GM06990 (cell line): Measurements from ENCODE around the gene ANKRD18B.
"Not testable (repeated sequence)": the region's sequence is repeated elsewhere in the genome, so short reads cannot be mapped to it uniquely, and the experiment has no call there.

Source experiments
- DNase-seq: peaks from one replicate; pipeline ENCODE4 v3.0.0-alpha.2; 2011; ENCODE audit not compliant: insufficient read length; ENCODE audit errors: extremely low read depth
- H3K27me3 ChIP-seq: replicated peaks from 2 replicates; pipeline ENCODE4 v1.6.0; 2011; ENCODE audit warnings: low read length; ENCODE audit not compliant: control insufficient read depth, insufficient read depth
- H3K36me3 ChIP-seq: 2 replicates; pipeline ENCODE4 v1.5.1; 2011; ENCODE audit warnings: low read length; ENCODE audit not compliant: control insufficient read depth, insufficient read depth
- H3K4me3 ChIP-seq: replicated peaks from 2 replicates; pipeline ENCODE4 v1.5.1; 2011; ENCODE audit warnings: low read depth, mild to moderate bottlenecking, control low read depth, low read length
- CTCF ChIP-seq: IDR thresholded peaks from 2 replicates; pipeline ENCODE4 v1.5.1; 2011; ENCODE audit warnings: low read length, control low read depth, mild to moderate bottlenecking, inconsistent platforms; ENCODE audit not compliant: insufficient read depth, poor library complexity, severe bottlenecking

ANKRD18B gene

GRCh38 chr9:33600911-33601310 lies 76.9 kb downstream of the ANKRD18B start:
- H3K4me3 ChIP-seq, H3K36me3 ChIP-seq, H3K27me3 ChIP-seq, DNase-seq: not testable (repeated sequence)

GRCh38 chr9:33604249-33604648 lies 80.2 kb downstream of the ANKRD18B start:
- TF ChIP-seq CTCF: peak; percentile 42
- not testable (repeated sequence) for H3K27me3 ChIP-seq, H3K36me3 ChIP-seq, H3K4me3 ChIP-seq, DNase-seq

GRCh38 chr9:33604936-33605335 lies 80.9 kb downstream of the ANKRD18B start:
- not testable (repeated sequence) for DNase-seq, H3K36me3 ChIP-seq, H3K27me3 ChIP-seq, H3K4me3 ChIP-seq

- no peak for DNase-seq
- no peak for TF ChIP-seq CTCF
- H3K27me3 ChIP-seq: no peaks in the 10 kb centered on the region; the same call in 1 of the 2 replicates
- H3K4me3 ChIP-seq: no peak overlapping the region
- no peaks in the 10 kb centered on the region for H3K36me3 ChIP-seq
Observed at GRCh38 chr9:33611358-33611757, 87.3 kb downstream of the ANKRD18B start.

GRCh38 chr9:33612410-33612809 lies 88.4 kb downstream of the ANKRD18B start:
- not testable (repeated sequence) for H3K36me3 ChIP-seq, H3K27me3 ChIP-seq, DNase-seq, H3K4me3 ChIP-seq

- no peaks in the 10 kb centered on the region; the same call in none of the 2 replicates for H3K27me3 ChIP-seq
- no peaks in the 10 kb centered on the region for H3K36me3 ChIP-seq
- DNase-seq: no peak
- H3K4me3 ChIP-seq: no peak overlapping the region
- no peak for TF ChIP-seq CTCF
Observed at GRCh38 chr9:33614001-33614687, 90.1 kb downstream of the ANKRD18B start.

- not testable (repeated sequence) for H3K27me3 ChIP-seq, DNase-seq, H3K36me3 ChIP-seq, H3K4me3 ChIP-seq
Observed at GRCh38 chr9:33618370-33618769, 94.3 kb downstream of the ANKRD18B start.

GRCh38 chr9:33619666-33620404 lies 95.8 kb downstream of the ANKRD18B start:
- no peak for DNase-seq
- TF ChIP-seq CTCF: no peak
- H3K27me3 ChIP-seq: no peaks in the 10 kb centered on the region; the same call in 1 of the 2 replicates
- H3K36me3 ChIP-seq: no peaks in the 10 kb centered on the region
- H3K4me3 ChIP-seq: no peak overlapping the region
